ENCODE measurements around the gene TREML1.
"Not testable (repeated sequence)": the region's sequence is repeated elsewhere in the genome, so short reads cannot be mapped to it uniquely, and the experiment has no call there.

The TREML1 gene

GRCh38 chr6:41153992-41154625 is at the start of gene TREML1:
TSS of gene TREML1 (minus strand) at chr6:41154347. CDS start at chr6:41154288, 59 bp downstream.
- DNase-seq (ENCODE audit: low read depth, low spot score): no peak

- DNase-seq (ENCODE audit: low read depth, low spot score): no peak
Observed at GRCh38 chr6:41201764-41202173, 47.6 kb upstream of the TREML1 start.

- no peak for DNase-seq (ENCODE audit: low read depth, low spot score)
Observed at GRCh38 chr6:41200901-41201763, 47.0 kb upstream of the TREML1 start, which contains the start of gene TREML2. TSS of gene TREML2 (minus strand) at chr6:41201149. CDS start at chr6:41201008, 141 bp downstream.

GRCh38 chr6:41200296-41200900 is 46.3 kb upstream of the TREML1 start:
- no peak for DNase-seq (ENCODE audit: low read depth, low spot score)

GRCh38 chr6:41199552-41200246 is 45.6 kb upstream of the TREML1 start:
- DNase-seq (ENCODE audit: low read depth, low spot score): no peak

- no peak for DNase-seq (ENCODE audit: low read depth, low spot score)
Observed at GRCh38 chr6:41197234-41197633, 43.1 kb upstream of the TREML1 start.

GRCh38 chr6:41194386-41194785 is 40.2 kb upstream of the TREML1 start:
- DNase-seq (ENCODE audit: low read depth, low spot score): no peak

- no peak for DNase-seq (ENCODE audit: low read depth, low spot score)
Observed at GRCh38 chr6:41193884-41194283, 39.7 kb upstream of the TREML1 start.

GRCh38 chr6:41193171-41193734 is 39.1 kb upstream of the TREML1 start:
- no peak for DNase-seq (ENCODE audit: low read depth, low spot score)

GRCh38 chr6:41191569-41191968 is 37.4 kb upstream of the TREML1 start:
- no peak for DNase-seq (ENCODE audit: low read depth, low spot score)

GRCh38 chr6:41190791-41191190 is 36.6 kb upstream of the TREML1 start:
- DNase-seq (ENCODE audit: low read depth, low spot score): no peak

- no peak for DNase-seq (ENCODE audit: low read depth, low spot score)
Observed at GRCh38 chr6:41189967-41190366, 35.8 kb upstream of the TREML1 start.

GRCh38 chr6:41189046-41189445 is 34.9 kb upstream of the TREML1 start:
- not testable (repeated sequence) for DNase-seq (ENCODE audit: low read depth, low spot score)

GRCh38 chr6:41187924-41188886 is 34.1 kb upstream of the TREML1 start:
- DNase-seq (ENCODE audit: low read depth, low spot score): no peak

GRCh38 chr6:41186031-41186562 is 31.9 kb upstream of the TREML1 start:
- no peak for DNase-seq (ENCODE audit: low read depth, low spot score)

- DNase-seq (ENCODE audit: low read depth, low spot score): no peak
Observed at GRCh38 chr6:41184761-41185160, 30.6 kb upstream of the TREML1 start.

GRCh38 chr6:41182069-41183034 is 28.2 kb upstream of the TREML1 start:
- no peak for DNase-seq (ENCODE audit: low read depth, low spot score)

GRCh38 chr6:41181566-41181965 is 27.4 kb upstream of the TREML1 start:
- no peak for DNase-seq (ENCODE audit: low read depth, low spot score)

GRCh38 chr6:41179163-41179562 is 25.0 kb upstream of the TREML1 start:
- no peak for DNase-seq (ENCODE audit: low read depth, low spot score)
